Upper lobe of left lung (tissue), 4 donors: Measurements from ENCODE around the gene FOXN3.

ENCODE experiments used
- POLR2A ChIP-seq, 4 donors: fragments of 450-650 bp; IDR thresholded peaks; one replicate each; pipeline ENCODE4 v1.5.1; 2016 to 2017; ENCODE audit warnings: antibody characterized with exemption in 4 of 4, mild to moderate bottlenecking in 2 of 4
- TF ChIP-seq, protein P1 (sequence below), 6 experiments: fragments of 450-650 bp in 4 of 6; fragments of 200-600 bp in 2 of 6; sonication (generic) in 2 of 6; IDR thresholded peaks; one replicate each; pipeline ENCODE4 v1.5.1; 2016 to 2019; ENCODE audit warnings: antibody characterized with exemption in 6 of 6

DNA sequence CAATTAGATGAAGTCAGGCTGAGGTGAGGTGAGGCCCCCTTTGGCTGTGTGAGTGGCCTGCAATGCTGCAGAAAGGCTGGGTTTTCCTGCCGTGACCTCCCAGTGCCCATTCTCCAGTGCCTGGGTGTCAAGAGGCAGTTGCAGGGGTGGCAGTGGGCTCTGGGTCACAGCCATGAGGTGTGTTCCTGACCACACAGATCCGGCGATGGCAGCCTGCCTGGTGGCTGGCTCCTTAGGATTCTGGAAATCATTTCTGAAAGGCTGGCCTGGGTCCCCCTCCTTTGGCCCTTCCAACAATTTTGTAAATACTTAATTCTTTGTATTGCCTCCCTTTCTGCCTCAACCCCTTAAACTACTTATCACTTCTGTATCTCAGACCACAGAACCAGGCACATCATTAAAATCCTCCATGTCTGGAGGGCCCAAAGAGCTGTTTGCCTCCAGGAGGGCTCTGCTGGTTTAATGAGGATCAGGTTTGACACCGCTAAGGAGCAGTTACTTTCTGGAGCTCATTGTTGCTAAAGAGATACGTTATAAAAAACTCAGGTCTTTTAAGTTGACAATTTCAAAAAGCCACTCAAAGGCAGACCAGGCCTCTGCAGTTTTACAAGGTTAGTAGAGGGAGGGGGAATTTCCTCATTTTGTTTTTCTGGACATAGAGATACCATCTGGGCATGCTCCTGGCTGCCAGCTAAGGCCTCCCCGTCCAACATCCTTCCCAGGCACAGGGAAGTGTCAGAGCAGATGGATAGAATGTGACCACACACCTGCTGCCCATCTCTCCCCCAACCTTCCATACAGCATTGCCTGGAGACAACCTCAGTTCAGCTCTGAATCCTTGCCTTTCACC is 204.4 kb downstream of the FOXN3 start:
- TF ChIP-seq POLR2A (IDR thresholded peaks at IDR 0.05) = no peak
- TF ChIP-seq, protein P1, sequence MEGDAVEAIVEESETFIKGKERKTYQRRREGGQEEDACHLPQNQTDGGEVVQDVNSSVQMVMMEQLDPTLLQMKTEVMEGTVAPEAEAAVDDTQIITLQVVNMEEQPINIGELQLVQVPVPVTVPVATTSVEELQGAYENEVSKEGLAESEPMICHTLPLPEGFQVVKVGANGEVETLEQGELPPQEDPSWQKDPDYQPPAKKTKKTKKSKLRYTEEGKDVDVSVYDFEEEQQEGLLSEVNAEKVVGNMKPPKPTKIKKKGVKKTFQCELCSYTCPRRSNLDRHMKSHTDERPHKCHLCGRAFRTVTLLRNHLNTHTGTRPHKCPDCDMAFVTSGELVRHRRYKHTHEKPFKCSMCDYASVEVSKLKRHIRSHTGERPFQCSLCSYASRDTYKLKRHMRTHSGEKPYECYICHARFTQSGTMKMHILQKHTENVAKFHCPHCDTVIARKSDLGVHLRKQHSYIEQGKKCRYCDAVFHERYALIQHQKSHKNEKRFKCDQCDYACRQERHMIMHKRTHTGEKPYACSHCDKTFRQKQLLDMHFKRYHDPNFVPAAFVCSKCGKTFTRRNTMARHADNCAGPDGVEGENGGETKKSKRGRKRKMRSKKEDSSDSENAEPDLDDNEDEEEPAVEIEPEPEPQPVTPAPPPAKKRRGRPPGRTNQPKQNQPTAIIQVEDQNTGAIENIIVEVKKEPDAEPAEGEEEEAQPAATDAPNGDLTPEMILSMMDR (IDR thresholded peaks at IDR 0.05) = no peak
